ENCODE results near the gene IL18R1. TPM values are rescaled to one million over a fixed set of nuclear protein-coding genes. Genes with fewer than 3 reads are reported as not detected.

The IL18R1 gene
- total and polyA plus RNA-seq, 9 of the 15 experiments (the other 6 are each of a cell fraction or from before 2014, with no cell fraction given) = 0.55 to 10.0 (median 2.5) TPM

- TF ChIP-seq VEZF1 (CRISPR knock-in tag; IDR thresholded peaks at IDR 0.05) = peak; percentile 84
- TF ChIP-seq NR2F6 (CRISPR knock-in tag; IDR thresholded peaks at IDR 0.05) = no peak
- TF ChIP-seq ZNF217 (CRISPR knock-in tag; IDR thresholded peaks at IDR 0.05) = no peak
- TF ChIP-seq NCOA2 (IDR thresholded peaks at IDR 0.05; ENCODE audit: partially characterized antibody in 2 of 2) = peak; percentile 65 to 72
- 0 out of 2 replicates have a peak, but pooled peaks have one; percentile 77 for TF ChIP-seq ZBTB2 (IDR thresholded peaks at IDR 0.05)
- TF ChIP-seq OTX1 (CRISPR knock-in tag; IDR thresholded peaks at IDR 0.05) = no peak
- TF ChIP-seq KAT8 (IDR thresholded peaks at IDR 0.05; ENCODE audit: low read depth) = no peak
- TF ChIP-seq ZNF717 (CRISPR knock-in tag; IDR thresholded peaks at IDR 0.05) = no peak
- no peak for TF ChIP-seq TRIM25 (IDR thresholded peaks at IDR 0.05; ENCODE audit: borderline replicate concordance)
- TF ChIP-seq HOMEZ (CRISPR knock-in tag; IDR thresholded peaks at IDR 0.05) = no peak
- TF ChIP-seq CCAR2 (IDR thresholded peaks at IDR 0.05; ENCODE audit: low read depth, low read length) = no peak
- no peak for TF ChIP-seq PRPF4 (IDR thresholded peaks at IDR 0.05; ENCODE audit: insufficient read depth, low read depth, low read length, poor library complexity, severe bottlenecking)
- TF ChIP-seq EP300 (IDR thresholded peaks at IDR 0.05; ENCODE audit: low read length) = peak; percentile 96
- no peak for TF ChIP-seq XRCC5 (IDR thresholded peaks at IDR 0.05; ENCODE audit: low read depth, low read length)
- TF ChIP-seq ZNF444 (CRISPR knock-in tag; IDR thresholded peaks at IDR 0.05) = no peak
- no peak for TF ChIP-seq CBX8 (IDR thresholded peaks at IDR 0.05; ENCODE audit: borderline replicate concordance, extremely low read depth, low read depth, low read length, poor library complexity, severe bottlenecking)
- TF ChIP-seq MTF1 (CRISPR knock-in tag; IDR thresholded peaks at IDR 0.05; ENCODE audit: borderline replicate concordance) = no peak
- TF ChIP-seq ZNF12 (CRISPR knock-in tag; IDR thresholded peaks at IDR 0.05) = peak; percentile 58; the same call in 1 of the 2 replicates
- TF ChIP-seq ATF6 (CRISPR knock-in tag; IDR thresholded peaks at IDR 0.05) = no peak; the same call in 1 of the 2 replicates
- TF ChIP-seq ZNF561 (CRISPR knock-in tag; conservative IDR thresholded peaks at IDR 0.05) = no peak
Observed at GRCh38 chr2:102335871-102336366, 19.7 kb upstream of the IL18R1 start (continued).

Measured in K562 (cell line).